ENCODE results near the gene PRODH.
A peak's percentile ranks its signal among the peaks of the same experiment; 100 is the strongest.
"Not testable (repeated sequence)": the region's sequence is repeated elsewhere in the genome, so short reads cannot be mapped to it uniquely, and the experiment has no call there.

PRODH gene

DNA sequence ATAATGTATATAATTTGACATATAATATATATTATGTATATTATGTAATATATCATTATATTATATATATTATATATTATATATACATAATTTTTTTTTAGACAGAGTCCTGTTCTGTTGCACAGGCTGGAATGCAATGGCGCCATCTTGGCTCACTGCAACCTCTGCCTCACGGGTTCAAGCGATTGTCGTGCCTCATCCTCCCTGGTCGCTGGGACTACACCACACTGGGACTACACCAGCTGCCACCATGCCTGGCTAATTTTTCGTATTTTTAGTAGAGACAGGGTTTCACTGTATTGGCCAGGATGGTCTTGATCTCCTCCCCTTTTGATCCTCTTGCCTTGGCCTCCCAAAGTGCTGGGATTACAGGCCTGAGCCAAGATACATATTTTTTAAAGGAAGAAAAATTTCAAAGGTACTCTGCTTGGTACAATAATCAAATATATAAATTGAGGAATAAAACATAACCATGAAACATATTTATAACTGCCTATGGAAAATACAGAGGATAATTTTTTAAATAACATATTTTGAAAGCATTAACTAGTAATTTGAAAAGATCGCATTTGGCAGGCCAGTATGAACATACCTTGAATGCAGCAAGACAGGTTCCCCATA lies 39.9 kb downstream of the PRODH start:
- FAIRE-seq: peak; percentile 99

DNA sequence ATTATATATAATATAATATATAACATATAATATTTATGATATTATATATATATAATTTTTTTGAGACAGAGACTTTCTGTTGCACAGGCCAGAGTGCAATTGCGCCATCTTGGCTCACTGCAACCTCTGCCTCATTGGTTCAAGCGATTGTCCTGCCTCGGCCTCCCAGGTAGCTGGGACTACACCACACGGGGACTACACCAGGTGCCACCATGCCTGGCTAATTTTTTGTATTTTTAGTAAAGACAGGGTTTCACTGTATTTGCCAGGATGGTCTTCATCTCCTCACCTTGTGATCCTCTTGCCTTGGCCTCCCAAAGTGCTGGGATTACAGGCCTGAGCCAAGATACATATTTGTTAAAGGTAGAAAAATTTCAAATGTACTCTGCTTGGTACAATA lies 42.3 kb downstream of the PRODH start:
- FAIRE-seq: not testable (repeated sequence)

DNA sequence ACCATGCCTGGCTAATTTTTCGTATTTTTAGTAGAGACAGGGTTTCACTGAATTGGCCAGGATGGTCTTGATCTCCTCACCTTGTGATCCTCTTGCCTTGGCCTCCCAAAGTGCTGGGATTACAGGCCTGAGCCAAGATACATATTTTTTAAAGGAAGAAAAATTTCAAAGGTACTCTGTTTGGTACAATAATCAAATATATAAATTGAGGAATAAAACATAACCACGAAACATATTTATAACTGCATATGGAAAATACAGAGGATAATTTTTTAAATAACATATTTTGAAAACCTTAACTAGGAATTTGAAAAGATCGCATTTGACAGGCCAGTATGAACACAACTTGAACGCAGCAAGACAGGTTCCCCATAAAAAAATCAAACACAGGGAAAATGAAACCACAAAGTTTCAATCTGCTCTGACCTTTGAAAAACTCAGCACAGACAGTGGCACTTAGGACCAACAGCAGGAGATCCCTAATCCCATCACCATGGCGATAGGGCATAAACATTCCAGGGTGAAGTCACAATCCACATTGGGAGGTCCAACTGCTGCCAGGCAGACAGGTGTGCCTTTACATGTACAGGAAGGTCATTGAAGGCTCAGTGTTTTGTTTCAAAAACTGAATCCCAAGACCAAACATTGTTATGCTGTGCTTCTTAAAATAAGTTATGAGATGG lies 45.4 kb downstream of the PRODH start:
- FAIRE-seq: peak; percentile 87

DNA sequence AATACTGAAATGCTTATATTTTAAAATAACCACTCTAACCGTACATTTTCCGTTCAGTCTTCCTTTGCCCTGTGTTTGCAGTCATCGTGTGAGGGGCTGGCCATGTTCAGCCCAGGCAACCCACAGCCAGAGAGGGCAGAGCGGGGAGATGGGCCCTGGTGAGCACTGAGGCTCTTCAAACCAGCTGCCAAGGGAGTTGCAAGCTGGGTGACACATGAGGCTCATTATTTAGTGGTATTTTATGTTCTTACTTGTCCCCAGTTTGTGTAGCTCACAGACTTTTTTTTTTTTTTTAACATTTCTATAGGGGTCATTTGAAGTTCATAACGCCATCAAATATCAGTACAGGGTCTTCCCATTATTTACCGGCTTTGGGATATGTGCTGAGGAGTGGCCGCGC lies 48.0 kb downstream of the PRODH start:
- no peak for FAIRE-seq

DNA sequence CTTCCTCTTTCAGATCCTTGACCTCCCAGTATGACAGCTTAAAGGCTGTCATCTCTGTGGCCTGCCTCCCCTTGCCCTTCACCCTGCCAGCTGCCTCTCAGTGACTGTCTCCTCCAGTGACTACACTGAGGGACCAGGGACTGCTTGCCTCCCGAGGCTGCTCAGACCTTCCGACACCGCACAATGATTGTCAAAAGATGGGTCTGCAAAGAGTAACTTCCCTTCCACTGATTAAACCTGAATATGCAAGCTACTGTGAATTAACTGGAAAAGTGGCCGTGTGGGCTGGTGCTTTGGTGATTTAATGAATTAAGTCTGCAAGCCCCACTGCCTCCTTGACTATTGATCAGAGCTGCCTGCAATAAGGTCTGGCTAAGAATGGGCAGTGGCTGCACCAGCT lies 51.6 kb downstream of the PRODH start:
- not testable (repeated sequence) for FAIRE-seq

DNA sequence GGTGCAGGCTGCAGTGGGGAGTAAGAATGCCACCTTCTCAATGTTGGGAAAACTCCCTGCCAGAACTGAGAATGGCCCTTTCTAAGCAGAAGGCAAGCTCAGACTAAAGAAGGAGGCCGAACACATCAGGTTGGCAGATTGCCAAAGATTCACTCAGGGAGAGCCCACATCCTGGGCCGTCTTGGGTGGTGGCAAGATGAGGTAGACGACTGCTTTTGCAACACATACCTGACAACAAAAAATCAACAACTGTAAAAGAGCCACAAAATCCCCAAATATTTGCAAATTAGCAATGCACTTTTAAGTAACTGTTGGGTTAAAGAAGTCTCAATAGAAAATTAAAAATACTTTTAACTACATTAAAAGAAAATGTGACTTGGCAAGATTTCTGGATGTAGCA lies 54.8 kb downstream of the PRODH start:
- not testable (repeated sequence) for FAIRE-seq

Data from A204.1 (cell line).